Nephron progenitor cell (in vitro differentiated cells): ENCODE measurements around the gene TMEM132C.

Source experiments
- DNase-seq: peaks from one replicate; pipeline ENCODE4 v3.0.0; 2021
- H3K27ac Mint-ChIP-seq: 2 replicates; pipeline ENCODE4 v1.8.0; 2021; ENCODE audit warnings: mild to moderate bottlenecking, moderate library complexity, mixed read lengths
- H3K27me3 Mint-ChIP-seq: 2 replicates; pipeline ENCODE4 v1.8.0; 2021; ENCODE audit warnings: mild to moderate bottlenecking, low read depth, mixed read lengths; ENCODE audit not compliant: poor library complexity
- H3K36me3 Mint-ChIP-seq: 2 replicates; pipeline ENCODE4 v1.8.0; 2021; ENCODE audit warnings: low read depth, mixed read lengths
- H3K4me1 Mint-ChIP-seq: 2 replicates; pipeline ENCODE4 v1.8.0; 2021; ENCODE audit warnings: mixed read lengths
- H3K4me3 Mint-ChIP-seq: 2 replicates; pipeline ENCODE4 v1.8.0; 2021; ENCODE audit warnings: mild to moderate bottlenecking, moderate library complexity, mixed read lengths
- H3K9me3 Mint-ChIP-seq: 2 replicates; pipeline ENCODE4 v1.8.0; 2021; ENCODE audit warnings: mild to moderate bottlenecking, moderate library complexity, mixed read lengths
- TF ChIP-seq, protein P1 (sequence below): fragments of 200-600 bp; sonication (generic); IDR thresholded peaks from 2 replicates; pipeline ENCODE4 v1.5.0; 2021; ENCODE audit warnings: antibody characterized with exemption

TMEM132C gene

DNA sequence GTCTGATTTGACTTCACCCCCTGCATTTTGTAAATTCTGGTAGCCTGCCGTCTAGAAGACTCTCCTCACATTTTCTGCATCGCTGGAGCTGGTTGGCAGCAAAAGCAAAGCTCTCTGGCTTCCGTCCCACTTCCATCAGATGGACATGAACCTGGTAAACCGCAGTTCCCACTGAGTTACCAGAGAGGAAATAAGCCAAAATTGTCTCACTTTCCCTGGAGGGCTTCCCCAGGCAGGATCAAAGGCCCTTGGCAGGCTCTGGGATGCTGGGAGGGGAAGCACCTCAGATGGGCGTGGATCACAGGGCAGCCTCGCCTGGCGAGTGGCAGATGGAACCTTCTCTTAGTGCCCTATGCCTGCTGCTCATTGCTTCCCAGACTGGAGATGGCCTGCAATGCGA, 243.5 kb downstream of the TMEM132C start:
- TF ChIP-seq, protein P1, sequence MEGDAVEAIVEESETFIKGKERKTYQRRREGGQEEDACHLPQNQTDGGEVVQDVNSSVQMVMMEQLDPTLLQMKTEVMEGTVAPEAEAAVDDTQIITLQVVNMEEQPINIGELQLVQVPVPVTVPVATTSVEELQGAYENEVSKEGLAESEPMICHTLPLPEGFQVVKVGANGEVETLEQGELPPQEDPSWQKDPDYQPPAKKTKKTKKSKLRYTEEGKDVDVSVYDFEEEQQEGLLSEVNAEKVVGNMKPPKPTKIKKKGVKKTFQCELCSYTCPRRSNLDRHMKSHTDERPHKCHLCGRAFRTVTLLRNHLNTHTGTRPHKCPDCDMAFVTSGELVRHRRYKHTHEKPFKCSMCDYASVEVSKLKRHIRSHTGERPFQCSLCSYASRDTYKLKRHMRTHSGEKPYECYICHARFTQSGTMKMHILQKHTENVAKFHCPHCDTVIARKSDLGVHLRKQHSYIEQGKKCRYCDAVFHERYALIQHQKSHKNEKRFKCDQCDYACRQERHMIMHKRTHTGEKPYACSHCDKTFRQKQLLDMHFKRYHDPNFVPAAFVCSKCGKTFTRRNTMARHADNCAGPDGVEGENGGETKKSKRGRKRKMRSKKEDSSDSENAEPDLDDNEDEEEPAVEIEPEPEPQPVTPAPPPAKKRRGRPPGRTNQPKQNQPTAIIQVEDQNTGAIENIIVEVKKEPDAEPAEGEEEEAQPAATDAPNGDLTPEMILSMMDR: no peak
- Mint-ChIP-seq H3K4me1 (no peaks in the 10 kb centered on the region), H3K27me3 (no peaks in the 10 kb centered on the region), H3K36me3 (peaks cover 97% of the 10 kb centered on the region), H3K4me3 (no peak overlapping the region), H3K9me3 (peaks cover 55% of the 10 kb centered on the region), H3K27ac (no peak overlapping the region)
- no peak for DNase-seq

DNA sequence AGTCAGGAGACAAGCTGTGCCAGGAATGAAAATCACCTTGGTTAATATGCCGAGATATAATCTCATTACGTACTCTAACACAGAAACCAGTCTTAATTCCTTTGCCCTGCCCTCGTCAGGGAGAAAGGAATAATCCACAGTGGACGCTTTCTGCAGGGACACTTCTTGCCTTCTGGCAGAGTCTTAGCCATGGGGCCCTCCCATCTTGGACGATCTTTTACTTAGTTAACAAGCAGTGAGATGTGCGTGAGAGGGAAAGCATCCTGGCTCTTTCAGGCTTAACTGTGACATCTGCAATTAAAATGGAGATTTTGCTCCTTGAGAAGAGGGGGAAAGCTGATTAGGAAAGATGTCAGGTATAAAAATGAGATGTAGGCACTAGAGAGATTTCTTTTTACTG, 246.4 kb downstream of the TMEM132C start:
- H3K36me3 Mint-ChIP-seq: peaks cover 88% of the 10 kb centered on the region
- no peak overlapping the region for H3K4me3 Mint-ChIP-seq
- DNase-seq: no peak

DNA sequence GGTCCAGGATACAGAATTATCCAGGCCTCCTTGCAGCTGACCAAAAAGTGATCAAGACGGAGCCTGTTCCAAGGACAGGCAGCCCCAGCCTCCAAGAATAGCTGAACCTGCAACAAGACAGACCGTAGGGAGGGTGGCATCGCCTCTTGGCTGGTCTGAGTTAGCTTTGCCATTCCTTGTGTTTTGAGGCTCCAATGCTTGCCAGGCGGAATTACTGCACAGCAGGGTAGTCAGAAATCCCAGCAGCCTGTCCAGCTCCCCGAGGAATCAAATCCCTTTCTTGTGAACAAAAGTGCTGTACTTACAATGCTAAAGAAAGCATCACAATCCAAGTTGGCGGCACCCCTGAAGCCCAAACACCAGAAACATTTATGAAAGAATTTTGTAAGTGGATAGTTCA, 246.9 kb downstream of the TMEM132C start:
- TF ChIP-seq, protein P1: no peak
- no peak for DNase-seq
- Mint-ChIP-seq H3K4me3 (no peak overlapping the region), H3K4me1 (no peaks in the 10 kb centered on the region), H3K9me3 (peaks cover 47% of the 10 kb centered on the region), H3K27ac (no peak overlapping the region), H3K36me3 (peaks cover 88% of the 10 kb centered on the region), H3K27me3 (no peaks in the 10 kb centered on the region)

More for the DNA sequence above, 246.4 kb downstream of the TMEM132C start:
- Mint-ChIP-seq H3K4me1 (no peaks in the 10 kb centered on the region), H3K9me3 (peaks cover 51% of the 10 kb centered on the region), H3K27me3 (no peaks in the 10 kb centered on the region), H3K27ac (no peak overlapping the region)
- TF ChIP-seq, protein P1: no peak

DNA sequence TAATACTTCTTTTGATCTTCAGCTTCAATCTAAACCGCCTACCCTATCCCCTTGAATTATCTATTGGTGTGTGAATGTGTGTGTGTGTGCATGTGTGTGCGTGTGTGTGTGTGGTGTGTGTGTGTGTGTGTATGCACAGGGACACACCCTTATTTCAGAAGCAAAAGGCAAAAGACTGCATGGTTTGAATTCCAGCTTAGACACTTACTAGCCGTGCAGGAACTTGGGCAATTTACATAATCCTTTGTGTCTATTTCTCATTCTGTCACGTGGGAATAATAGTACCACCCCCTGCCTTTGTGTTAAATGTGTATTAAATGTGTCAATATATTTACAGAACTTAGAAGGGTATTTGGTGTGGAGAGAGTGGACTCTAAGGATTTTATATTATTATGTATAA, 251.7 kb downstream of the TMEM132C start:
- Mint-ChIP-seq H3K27ac (no peak overlapping the region), H3K4me3 (no peak overlapping the region), H3K36me3 (peaks cover 81% of the 10 kb centered on the region), H3K27me3 (no peaks in the 10 kb centered on the region), H3K9me3 (peaks cover 37% of the 10 kb centered on the region), H3K4me1 (peaks cover 11% of the 10 kb centered on the region)
- DNase-seq: no peak
- TF ChIP-seq, protein P1: no peak

DNA sequence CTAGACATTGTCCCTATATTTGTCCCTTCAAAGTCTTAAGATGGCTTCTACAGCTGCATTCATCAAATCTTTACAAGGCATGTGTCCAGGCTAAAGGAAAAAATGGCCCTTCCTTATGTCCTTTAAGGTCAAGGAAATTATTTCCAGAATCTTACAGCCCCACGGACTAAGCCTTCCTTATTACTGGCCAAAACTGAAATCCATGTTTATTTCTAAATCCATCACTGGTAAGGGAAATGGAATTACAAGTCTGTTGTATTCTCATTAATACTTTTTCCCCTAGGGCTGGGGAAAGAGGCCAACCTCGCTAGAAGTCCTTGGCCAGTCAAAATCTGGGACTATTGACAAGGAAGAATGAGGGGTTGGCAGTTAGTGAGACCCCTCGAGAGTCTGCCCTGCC, 252.5 kb downstream of the TMEM132C start:
- Mint-ChIP-seq H3K4me1 (peaks cover 18% of the 10 kb centered on the region), H3K27ac (no peak overlapping the region), H3K36me3 (peaks cover 74% of the 10 kb centered on the region), H3K9me3 (peaks cover 33% of the 10 kb centered on the region), H3K4me3 (no peak overlapping the region), H3K27me3 (no peaks in the 10 kb centered on the region)
- no peak for DNase-seq
- TF ChIP-seq, protein P1: no peak

DNA sequence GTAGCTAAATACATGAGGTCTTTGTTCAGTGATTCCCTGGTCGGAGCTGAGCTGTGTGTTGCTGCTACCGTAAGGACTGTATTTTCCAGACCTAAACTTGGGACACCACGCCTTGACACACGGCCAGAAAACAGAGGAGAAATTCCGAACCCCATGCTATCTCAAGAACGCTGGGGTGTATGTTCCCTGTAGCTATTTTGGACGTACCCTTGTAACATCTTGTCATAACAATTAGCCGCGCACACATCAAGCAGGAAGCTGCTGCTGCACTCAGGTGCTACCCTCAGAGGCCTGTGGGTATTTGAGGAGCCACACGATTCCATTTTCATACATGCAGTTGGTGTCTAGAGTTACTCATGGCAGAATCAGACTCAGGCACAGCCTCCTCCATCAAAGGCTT, 255.0 kb downstream of the TMEM132C start:
- Mint-ChIP-seq H3K4me3 (no peak overlapping the region), H3K27me3 (no peaks in the 10 kb centered on the region)
- TF ChIP-seq, protein P1: no peak

More for the DNA sequence above, 255.0 kb downstream of the TMEM132C start:
- Mint-ChIP-seq H3K36me3 (peaks cover 53% of the 10 kb centered on the region), H3K4me1 (peaks cover 34% of the 10 kb centered on the region), H3K27ac (no peak overlapping the region), H3K9me3 (peaks cover 21% of the 10 kb centered on the region)
- no peak for DNase-seq
